OCI-LY3 (cell line): ENCODE measurements around the gene SHH.

ENCODE experiments used
- H2AFZ ChIP-seq: fragments of 200-600, 300-600 bp; shearing (Covaris generic); 2 replicates; pipeline ENCODE4 v1.6.0; 2014; ENCODE audit warnings: antibody characterized with exemption, low read depth, low read length
- H3K27ac ChIP-seq: fragments of 200-600, 300-600 bp; sonication (generic); 2 replicates; pipeline ENCODE4 v1.5.1; 2014; ENCODE audit warnings: mild to moderate bottlenecking, low read length, moderate library complexity, mixed read lengths
- H3K27me3 ChIP-seq: fragments of 200-600, 300-600 bp; sonication (generic); 2 replicates; pipeline ENCODE4 v1.6.1; 2014; ENCODE audit warnings: low read depth, low read length, mixed read lengths
- H3K36me3 ChIP-seq: fragments of 200-600, 300-600 bp; sonication (generic); replicated peaks from 2 replicates; pipeline ENCODE3; 2014; ENCODE audit warnings: low read depth, low read length, mixed read lengths
- H3K4me1 ChIP-seq: fragments of 300-600, 200-600 bp; sonication (generic); 2 replicates; pipeline ENCODE4 v1.6.1; 2014; ENCODE audit warnings: low read length, mixed read lengths
- H3K4me2 ChIP-seq: fragments of 200-600, 300-600 bp; sonication (generic); 2 replicates; pipeline ENCODE4 v1.6.1; 2014; ENCODE audit warnings: low read length, mixed read lengths
- H3K4me3 ChIP-seq: fragments of 300-600, 200-600 bp; sonication (generic); 2 replicates; pipeline ENCODE4 v1.5.1; 2014; ENCODE audit warnings: antibody characterized with exemption, mild to moderate bottlenecking, low read length, moderate library complexity
- H3K79me2 ChIP-seq: fragments of 300-600, 200-600 bp; shearing (Covaris generic); 2 replicates; pipeline ENCODE4 v1.6.1; 2014; ENCODE audit warnings: mild to moderate bottlenecking, low read length, mixed read lengths
- H3K9ac ChIP-seq: fragments of 300-600, 200-600 bp; shearing (Covaris generic); 2 replicates; pipeline ENCODE4 v1.6.0; 2014; ENCODE audit warnings: mild to moderate bottlenecking, low read length, moderate library complexity
- H3K9me3 ChIP-seq: fragments of 200-600, 300-600 bp; shearing (Covaris generic); 2 replicates; pipeline ENCODE4 v1.6.1; 2014; ENCODE audit warnings: low read length, mixed read lengths; ENCODE audit not compliant: insufficient read depth
- H4K20me1 ChIP-seq: fragments of 200-600, 300-600 bp; sonication (generic); 2 replicates; pipeline ENCODE4 v1.6.1; 2016; ENCODE audit warnings: low read length, mixed read lengths; ENCODE audit not compliant: insufficient read depth
- CTCF ChIP-seq: fragments of 200-600, 300-600 bp; sonication (generic); IDR thresholded peaks from 2 replicates; pipeline ENCODE4 v1.5.1; 2014; ENCODE audit warnings: antibody characterized with exemption, low read length, low read depth
- EZH2phosphoT487 ChIP-seq: fragments of 200-600 bp; shearing (Covaris generic); IDR thresholded peaks from 2 replicates; pipeline ENCODE4 v1.6.1; 2018; ENCODE audit warnings: antibody characterized with exemption, mixed run types, low read depth

The SHH gene

GRCh38 chr7:155829796-155830470 is 17.7 kb upstream of the SHH start:
- no peaks in the 10 kb centered on the region for H3K9me3 ChIP-seq
- peaks cover 19% of the 10 kb centered on the region for H3K27me3 ChIP-seq

GRCh38 chr7:155825336-155825735 is 13.1 kb upstream of the SHH start:
- Histone ChIP-seq H3K9ac (no peak overlapping the region), H3K36me3 (no peaks in the 10 kb centered on the region), H3K4me2 (no peak overlapping the region), H2AFZ (no peak overlapping the region), H3K27ac (no peak overlapping the region), H3K4me3 (no peak overlapping the region), H3K9me3 (no peaks in the 10 kb centered on the region), H3K4me1 (no peaks in the 10 kb centered on the region), H4K20me1 (no peaks in the 10 kb centered on the region), H3K27me3 (peaks cover 33% of the 10 kb centered on the region), H3K79me2 (no peaks in the 10 kb centered on the region)
- TF ChIP-seq EZH2phosphoT487 (no peak), CTCF (no peak)

More at GRCh38 chr7:155829796-155830470, 17.7 kb upstream of the SHH start:
- Histone ChIP-seq H3K4me3 (no peak overlapping the region), H4K20me1 (no peaks in the 10 kb centered on the region), H3K79me2 (no peaks in the 10 kb centered on the region), H3K27ac (no peak overlapping the region), H2AFZ (no peak overlapping the region), H3K4me1 (no peaks in the 10 kb centered on the region), H3K9ac (no peak overlapping the region), H3K4me2 (no peak overlapping the region), H3K36me3 (no peaks in the 10 kb centered on the region)
- TF ChIP-seq CTCF (no peak), EZH2phosphoT487 (no peak)

- Histone ChIP-seq H3K27me3 (peaks cover 33% of the 10 kb centered on the region), H3K27ac (no peak overlapping the region), H4K20me1 (no peaks in the 10 kb centered on the region), H3K9me3 (no peaks in the 10 kb centered on the region), H3K4me2 (no peak overlapping the region), H3K4me1 (no peaks in the 10 kb centered on the region), H3K4me3 (no peak overlapping the region), H2AFZ (no peak overlapping the region), H3K36me3 (no peaks in the 10 kb centered on the region), H3K79me2 (no peaks in the 10 kb centered on the region), H3K9ac (no peak overlapping the region)
- TF ChIP-seq EZH2phosphoT487: no peak
- no peak for TF ChIP-seq CTCF
Measured at GRCh38 chr7:155824227-155824886, 12.1 kb upstream of the SHH start.

- Histone ChIP-seq H3K4me1 (no peaks in the 10 kb centered on the region), H2AFZ (no peak overlapping the region), H3K36me3 (no peaks in the 10 kb centered on the region), H3K27me3 (peaks cover 26% of the 10 kb centered on the region), H4K20me1 (no peaks in the 10 kb centered on the region), H3K4me2 (no peak overlapping the region), H3K27ac (no peak overlapping the region), H3K9me3 (no peaks in the 10 kb centered on the region), H3K79me2 (no peaks in the 10 kb centered on the region), H3K4me3 (no peak overlapping the region), H3K9ac (no peak overlapping the region)
- TF ChIP-seq CTCF (no peak), EZH2phosphoT487 (no peak)
Measured at GRCh38 chr7:155821851-155822250, 9.6 kb upstream of the SHH start.
